Peyer's patch (tissue), 4 donors: ENCODE measurements around the gene TTC22. TPM values are rescaled to one million over a fixed set of nuclear protein-coding genes. Genes with fewer than 3 reads are reported as not detected.

Experiments used
- DNase-seq, 3 donors: peaks; one replicate each; pipeline ENCODE4 v3.0.0-alpha.2; 2017 to 2019
- H3K27ac ChIP-seq, 4 donors: fragments of 200-600 bp; sonication (generic); one replicate each; pipeline ENCODE4 v1.5.1; 2016 to 2019
- H3K27me3 ChIP-seq, 2 donors: fragments of 200-600 bp; sonication (generic); one replicate each; pipeline ENCODE4 v1.5.1; 2019
- H3K36me3 ChIP-seq, 3 donors: fragments of 200-600 bp; sonication (generic); one replicate each; pipeline ENCODE4 v1.5.1; 2016 to 2019
- H3K4me1 ChIP-seq, 4 donors: fragments of 200-600 bp; sonication (generic); one replicate each; pipeline ENCODE4 v1.5.1; 2016 to 2019
- H3K4me3 ChIP-seq, 4 donors: fragments of 200-600 bp; sonication (generic); 1 replicate in 3 of 4; 2 replicates in 1 of 4; pipeline ENCODE4 v1.5.1; 2016 to 2019; ENCODE audit warnings: mild to moderate bottlenecking in 1 of 4
- H3K9me3 ChIP-seq, 4 donors: fragments of 200-600 bp; sonication (generic); one replicate each; pipeline ENCODE4 v1.5.1; 2016 to 2019; ENCODE audit warnings: mild to moderate bottlenecking in 1 of 4
- POLR2A ChIP-seq, 2 donors: fragments of 450-650 bp; IDR thresholded peaks; one replicate each; pipeline ENCODE4 v1.5.1; 2017; ENCODE audit warnings: antibody characterized with exemption in 2 of 2, mild to moderate bottlenecking in 2 of 2, moderate library complexity in 2 of 2
- total RNA-seq, 4 donors: library from RNA; depleted of rRNA; stranded (reverse); fragments of >200 nt; gene quantifications; one replicate each; pipeline ENCODE4 v1.1.0, GENCODE V29; 2016
- TF ChIP-seq, protein P1 (sequence below), 6 experiments: fragments of 450-650 bp in 4 of 6; fragments of 200-600 bp in 2 of 6; sonication (generic) in 1 of 6; IDR thresholded peaks; one replicate each; pipeline ENCODE4 v1.5.1; 2017 to 2019; ENCODE audit warnings: antibody characterized with exemption in 6 of 6, mild to moderate bottlenecking in 3 of 6, moderate library complexity in 1 of 6

TTC22 gene
- total RNA-seq, 4 donors from 2014 or later: 15.7 to 136 (median 102) TPM

DNA sequence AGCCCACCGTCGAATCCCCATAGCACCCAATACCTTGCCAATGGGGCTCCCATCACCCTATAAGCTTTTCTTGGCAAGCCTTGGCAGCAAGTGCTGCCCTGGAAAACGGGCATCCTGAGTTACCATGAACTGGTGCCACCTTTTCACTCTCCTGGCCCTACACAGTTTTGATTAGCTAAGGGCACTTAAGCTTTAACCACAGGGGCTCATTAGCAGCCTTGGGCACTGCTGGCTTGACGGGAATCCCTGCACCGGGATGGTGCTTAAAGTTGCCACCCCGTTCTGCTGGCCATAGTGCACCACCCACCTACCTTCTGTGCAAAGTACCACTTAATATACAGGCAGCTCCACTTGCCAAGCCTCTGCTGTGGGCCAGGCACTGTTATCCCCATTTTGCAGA, 50.5 kb downstream of the TTC22 start:
- TF ChIP-seq, protein P1, sequence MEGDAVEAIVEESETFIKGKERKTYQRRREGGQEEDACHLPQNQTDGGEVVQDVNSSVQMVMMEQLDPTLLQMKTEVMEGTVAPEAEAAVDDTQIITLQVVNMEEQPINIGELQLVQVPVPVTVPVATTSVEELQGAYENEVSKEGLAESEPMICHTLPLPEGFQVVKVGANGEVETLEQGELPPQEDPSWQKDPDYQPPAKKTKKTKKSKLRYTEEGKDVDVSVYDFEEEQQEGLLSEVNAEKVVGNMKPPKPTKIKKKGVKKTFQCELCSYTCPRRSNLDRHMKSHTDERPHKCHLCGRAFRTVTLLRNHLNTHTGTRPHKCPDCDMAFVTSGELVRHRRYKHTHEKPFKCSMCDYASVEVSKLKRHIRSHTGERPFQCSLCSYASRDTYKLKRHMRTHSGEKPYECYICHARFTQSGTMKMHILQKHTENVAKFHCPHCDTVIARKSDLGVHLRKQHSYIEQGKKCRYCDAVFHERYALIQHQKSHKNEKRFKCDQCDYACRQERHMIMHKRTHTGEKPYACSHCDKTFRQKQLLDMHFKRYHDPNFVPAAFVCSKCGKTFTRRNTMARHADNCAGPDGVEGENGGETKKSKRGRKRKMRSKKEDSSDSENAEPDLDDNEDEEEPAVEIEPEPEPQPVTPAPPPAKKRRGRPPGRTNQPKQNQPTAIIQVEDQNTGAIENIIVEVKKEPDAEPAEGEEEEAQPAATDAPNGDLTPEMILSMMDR (IDR thresholded peaks at IDR 0.05): no peak
- TF ChIP-seq POLR2A (IDR thresholded peaks at IDR 0.05): no peak
- DNase-seq: no peak
- no peaks in the 10 kb centered on the region for H3K4me1 ChIP-seq

DNA sequence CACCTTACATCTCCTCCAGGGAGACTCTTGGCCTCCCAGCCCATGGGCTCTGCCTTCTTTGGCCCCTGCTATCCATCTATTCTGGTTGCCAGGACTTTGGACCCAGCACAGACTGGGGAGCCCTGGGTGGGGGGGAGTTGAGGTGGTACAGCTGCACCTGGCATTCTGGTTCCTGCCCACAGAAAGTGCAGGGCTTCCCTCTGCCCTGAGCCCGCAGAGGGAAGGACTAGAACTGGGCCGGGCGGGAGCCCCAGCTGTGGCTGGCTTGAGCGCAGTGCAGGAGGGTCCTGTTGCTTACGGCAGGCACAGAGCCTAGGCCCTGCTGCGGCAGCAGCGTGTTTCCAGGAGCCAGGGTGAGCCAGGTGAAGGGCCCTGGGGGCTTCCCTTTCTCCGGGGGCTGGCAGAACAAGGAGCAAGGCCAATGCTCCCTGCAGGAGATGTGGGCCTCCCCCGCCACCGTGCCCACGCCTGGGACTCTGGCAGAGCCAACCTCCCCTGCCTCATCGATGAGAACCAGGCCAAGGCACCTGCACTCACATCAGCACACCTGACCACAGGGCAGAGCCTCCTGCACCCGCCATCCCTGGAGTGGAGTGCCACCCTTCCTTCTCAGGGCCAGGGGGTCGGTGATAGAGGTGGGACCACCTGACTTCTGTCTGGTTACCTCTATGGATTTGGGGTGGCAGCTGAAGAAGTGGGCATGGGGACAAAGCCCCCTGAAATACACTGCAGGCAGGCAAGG, 52.9 kb downstream of the TTC22 start:
- no peak for TF ChIP-seq POLR2A (IDR thresholded peaks at IDR 0.05)
- Histone ChIP-seq H3K9me3 (no peaks in the 10 kb centered on the region), H3K27me3 (no peaks in the 10 kb centered on the region), H3K4me3 (no peak overlapping the region), H3K4me1 (no peaks in the 10 kb centered on the region), H3K36me3 (no peaks in the 10 kb centered on the region), H3K27ac (no peak overlapping the region)
- DNase-seq: peak in 1 of 3 donors; percentile 34

More for the DNA sequence above, 50.5 kb downstream of the TTC22 start:
- Histone ChIP-seq H3K27me3 (no peaks in the 10 kb centered on the region), H3K27ac (no peak overlapping the region), H3K36me3 (no peaks in the 10 kb centered on the region), H3K4me3 (no peak overlapping the region), H3K9me3 (no peaks in the 10 kb centered on the region)

DNA sequence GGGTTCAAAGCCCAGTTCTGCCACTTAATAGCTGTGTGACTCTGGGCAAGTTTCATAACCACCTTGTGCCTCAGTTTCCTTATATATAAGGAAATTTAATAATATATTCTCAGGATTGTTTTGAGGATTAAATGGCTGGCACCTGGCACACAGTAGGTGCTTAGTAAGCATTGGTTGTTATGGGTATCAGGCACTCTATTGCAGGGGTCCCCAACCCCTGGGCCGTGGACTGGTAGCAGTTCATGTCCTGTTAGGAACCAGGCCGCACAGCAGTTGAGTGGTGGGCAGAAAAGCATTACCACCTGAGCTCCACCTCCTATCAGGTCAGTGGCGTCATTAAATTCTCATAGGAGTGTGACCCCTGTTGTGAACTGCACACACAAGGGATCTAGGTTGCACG, 55.3 kb downstream of the TTC22 start:
- Histone ChIP-seq H3K36me3 (peaks cover 0 to 21% (median 0%) of the 10 kb centered on the region in 3 donors), H3K9me3 (no peaks in the 10 kb centered on the region), H3K27ac (no peak overlapping the region), H3K4me1 (no peaks in the 10 kb centered on the region), H3K4me3 (no peak overlapping the region), H3K27me3 (no peaks in the 10 kb centered on the region)
- TF ChIP-seq, protein P1 (IDR thresholded peaks at IDR 0.05): no peak
- no peak for TF ChIP-seq POLR2A (IDR thresholded peaks at IDR 0.05)
- no peak for DNase-seq

DNA sequence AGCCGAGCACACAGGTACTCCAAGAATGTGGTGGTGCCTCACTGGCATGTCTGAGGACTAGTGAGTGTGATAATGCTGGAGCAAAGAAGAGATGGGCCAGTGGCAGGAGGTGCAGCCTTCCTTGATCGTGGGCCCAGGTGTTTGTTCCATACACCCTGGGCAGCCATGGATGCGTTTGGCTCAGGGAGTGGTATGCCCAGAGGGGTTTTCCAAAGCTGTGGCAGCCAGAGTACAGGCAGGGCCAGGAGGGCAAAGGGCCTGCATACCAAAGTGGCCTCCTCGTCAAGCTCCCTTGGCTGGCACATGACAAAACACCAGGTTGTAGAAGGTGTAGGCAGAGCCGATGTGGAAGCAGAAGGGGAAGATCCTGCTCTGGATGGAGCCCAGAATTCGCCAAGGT, 55.8 kb downstream of the TTC22 start:
- Histone ChIP-seq H3K4me3 (no peak overlapping the region), H3K36me3 (peaks cover 0 to 27% (median 0%) of the 10 kb centered on the region in 3 donors), H3K4me1 (no peaks in the 10 kb centered on the region), H3K9me3 (no peaks in the 10 kb centered on the region), H3K27ac (no peak overlapping the region), H3K27me3 (no peaks in the 10 kb centered on the region)
- no peak for DNase-seq
- no peak for TF ChIP-seq POLR2A (IDR thresholded peaks at IDR 0.05)
- TF ChIP-seq, protein P1 (IDR thresholded peaks at IDR 0.05): no peak

DNA sequence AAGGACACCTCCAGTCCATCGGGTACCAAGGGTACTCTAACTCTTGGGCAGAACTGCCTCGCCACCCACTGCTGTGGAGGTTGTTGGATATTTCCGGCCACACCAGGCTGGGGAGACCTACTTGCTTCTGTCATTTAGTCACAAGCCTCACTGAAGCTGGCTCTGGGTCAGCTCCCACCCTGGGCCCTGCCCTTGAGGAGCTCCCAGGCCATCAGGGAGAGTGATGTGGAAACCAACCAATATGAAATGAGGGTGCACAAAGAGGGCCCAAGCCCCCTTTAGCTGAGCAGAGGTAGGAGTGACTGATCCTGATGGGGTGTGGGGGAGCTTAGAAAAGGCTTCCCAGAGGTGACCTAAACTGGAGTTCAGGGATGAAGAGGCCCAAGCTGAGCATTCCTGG, 56.4 kb downstream of the TTC22 start:
- Histone ChIP-seq H3K27me3 (no peaks in the 10 kb centered on the region), H3K36me3 (peaks cover 0 to 33% (median 0%) of the 10 kb centered on the region in 3 donors), H3K9me3 (no peaks in the 10 kb centered on the region), H3K27ac (no peak overlapping the region), H3K4me3 (no peak overlapping the region), H3K4me1 (no peaks in the 10 kb centered on the region)
- no peak for TF ChIP-seq POLR2A (IDR thresholded peaks at IDR 0.05)
- TF ChIP-seq, protein P1 (IDR thresholded peaks at IDR 0.05): no peak
- DNase-seq: no peak

DNA sequence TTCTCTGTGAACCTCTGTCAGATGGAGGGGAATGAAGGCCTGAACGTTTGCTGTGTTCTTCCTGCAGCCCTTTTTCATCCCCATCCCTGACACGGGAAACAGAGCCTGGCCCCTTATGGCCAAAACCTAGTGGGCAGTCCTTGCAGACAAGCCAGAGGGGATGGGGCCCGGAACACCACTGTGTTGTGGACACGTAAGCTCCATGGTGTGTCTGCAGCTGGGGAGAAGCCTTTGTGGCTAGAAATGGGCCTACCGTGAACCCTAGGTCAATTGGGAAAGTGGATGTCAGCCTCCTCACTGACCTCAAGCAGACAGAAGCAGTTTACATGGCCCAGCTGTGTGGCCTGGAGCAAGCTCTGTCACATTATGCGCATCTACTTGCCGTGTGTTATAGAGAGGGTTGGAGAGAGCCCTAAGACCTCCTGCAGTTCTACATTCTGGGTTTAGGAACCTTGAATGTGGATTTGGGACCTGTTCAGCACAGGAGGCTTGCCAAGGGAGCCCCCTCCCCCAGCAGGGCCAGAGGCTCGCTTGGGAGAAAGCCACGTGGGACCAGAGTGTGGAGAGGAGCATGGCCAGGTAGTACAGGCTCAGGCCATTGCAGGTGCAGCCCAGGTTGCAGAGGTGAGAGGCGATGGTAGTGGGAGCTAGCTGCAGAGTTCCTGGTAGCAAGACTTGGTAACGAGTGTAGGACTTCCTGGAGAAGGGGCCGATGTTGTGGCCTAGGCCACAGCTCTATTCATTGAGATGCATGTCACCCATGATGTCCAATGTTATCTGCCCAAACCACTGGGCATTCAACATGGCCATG, 57.5 kb downstream of the TTC22 start:
- DNase-seq: no peak
- H3K27ac ChIP-seq: no peak overlapping the region
- H3K27me3 ChIP-seq: no peaks in the 10 kb centered on the region
- H3K36me3 ChIP-seq: peaks cover 0 to 44% (median 0%) of the 10 kb centered on the region in 3 donors
- no peaks in the 10 kb centered on the region for H3K9me3 ChIP-seq
- TF ChIP-seq POLR2A (IDR thresholded peaks at IDR 0.05): no peak
- TF ChIP-seq, protein P1 (IDR thresholded peaks at IDR 0.05): no peak
- no peaks in the 10 kb centered on the region for H3K4me1 ChIP-seq
- no peak overlapping the region for H3K4me3 ChIP-seq
